ENCODE measurements around the gene SLC6A3.

GRCh38 chr5:1405539-1406530, 39.4 kb downstream of the SLC6A3 start:
- TF ChIP-seq YY1 (IDR thresholded peaks at IDR 0.05; ENCODE audit: insufficient read depth, insufficient read length) (no peak), ZNF274 (IDR thresholded peaks at IDR 0.05; ENCODE audit: low read depth, low read length) (no peak), SUZ12 (IDR thresholded peaks at IDR 0.05; ENCODE audit: extremely low read depth, insufficient read depth, insufficient read length) (no peak)
